ENCODE results near the gene WDFY4. TPM values are rescaled to one million over a fixed set of nuclear protein-coding genes. Genes with fewer than 3 reads are reported as not detected.

WDFY4 gene
- polyA plus RNA-seq, 5 donors, result 2.1 to 5.1 (median 4.5) TPM

- DNase-seq, result no peak
These were observed 127.2 kb downstream of the WDFY4 start for GRCh38 chr10:48811917-48812316.

- DNase-seq, result no peak
These were observed 128.6 kb downstream of the WDFY4 start for GRCh38 chr10:48813291-48813690.

- no peak for DNase-seq
These were observed 129.2 kb downstream of the WDFY4 start for GRCh38 chr10:48813825-48814224.

GRCh38 chr10:48814933-48815332, 130.3 kb downstream of the WDFY4 start:
- DNase-seq, result no peak

GRCh38 chr10:48817141-48817540, 132.5 kb downstream of the WDFY4 start:
- no peak for DNase-seq

GRCh38 chr10:48818081-48818480, 133.4 kb downstream of the WDFY4 start:
- no peak for DNase-seq

GRCh38 chr10:48818861-48819520, 134.3 kb downstream of the WDFY4 start:
- no peak for DNase-seq

GRCh38 chr10:48819783-48820182, 135.1 kb downstream of the WDFY4 start:
- DNase-seq, result no peak

GRCh38 chr10:48820231-48820630, 135.6 kb downstream of the WDFY4 start:
- no peak for DNase-seq

GRCh38 chr10:48820699-48821098, 136.0 kb downstream of the WDFY4 start:
- no peak for DNase-seq

- DNase-seq, result no peak
These were observed 136.4 kb downstream of the WDFY4 start for GRCh38 chr10:48821111-48821510.

- DNase-seq, result no peak
These were observed 137.0 kb downstream of the WDFY4 start for GRCh38 chr10:48821692-48822091.

- DNase-seq, result no peak
These were observed 149.0 kb downstream of the WDFY4 start for GRCh38 chr10:48833674-48834073.

- DNase-seq, result no peak
These were observed 149.7 kb downstream of the WDFY4 start for GRCh38 chr10:48834189-48834965.

- DNase-seq, result no peak
These were observed 151.1 kb downstream of the WDFY4 start for GRCh38 chr10:48835781-48836180.

- DNase-seq, result no peak
These were observed 151.9 kb downstream of the WDFY4 start for GRCh38 chr10:48836605-48837004.

- no peak for DNase-seq
These were observed 154.2 kb downstream of the WDFY4 start for GRCh38 chr10:48838834-48839233.

GRCh38 chr10:48839809-48840679, 155.4 kb downstream of the WDFY4 start:
- no peak for DNase-seq

- DNase-seq, result no peak
These were observed 157.6 kb downstream of the WDFY4 start for GRCh38 chr10:48842231-48842630.

GRCh38 chr10:48843198-48843597, 158.5 kb downstream of the WDFY4 start:
- DNase-seq, result no peak

- no peak for DNase-seq
These were observed 159.9 kb downstream of the WDFY4 start for GRCh38 chr10:48844616-48845015.

GRCh38 chr10:48845512-48845911, 160.8 kb downstream of the WDFY4 start:
- no peak for DNase-seq
